GM19043 (cell line): Measurements from ENCODE around the gene PADI1.

Source experiments
- ATAC-seq: cut with Tn5 transposase; IDR thresholded peaks from one replicate; pipeline ENCODE4 v1.9.1; 2021; ENCODE audit warnings: low read depth; ENCODE audit not compliant: unreplicated experiment

PADI1 gene

GRCh38 chr1:17213782-17214148 lies 8.8 kb downstream of the PADI1 start:
- no peak for ATAC-seq

- ATAC-seq: no peak
These were observed 10.1 kb downstream of the PADI1 start for GRCh38 chr1:17214876-17215544.

GRCh38 chr1:17215545-17215890 lies 10.6 kb downstream of the PADI1 start:
- ATAC-seq: no peak

GRCh38 chr1:17216078-17216477 lies 11.2 kb downstream of the PADI1 start:
- no peak for ATAC-seq

GRCh38 chr1:17217607-17218006 lies 12.7 kb downstream of the PADI1 start:
- no peak for ATAC-seq

GRCh38 chr1:17218939-17219338 lies 14.0 kb downstream of the PADI1 start:
- no peak for ATAC-seq

- no peak for ATAC-seq
These were observed 15.4 kb downstream of the PADI1 start for GRCh38 chr1:17220287-17220686.

GRCh38 chr1:17222557-17222956 lies 17.6 kb downstream of the PADI1 start:
- no peak for ATAC-seq

GRCh38 chr1:17224434-17224833 lies 19.5 kb downstream of the PADI1 start:
- no peak for ATAC-seq

- no peak for ATAC-seq
These were observed 20.2 kb downstream of the PADI1 start for GRCh38 chr1:17225140-17225539.

- no peak for ATAC-seq
These were observed 22.5 kb downstream of the PADI1 start for GRCh38 chr1:17227358-17227915.

GRCh38 chr1:17228619-17229018 lies 23.7 kb downstream of the PADI1 start:
- no peak for ATAC-seq

- ATAC-seq: no peak
These were observed 24.5 kb downstream of the PADI1 start for GRCh38 chr1:17229379-17229778.

- no peak for ATAC-seq
These were observed 25.2 kb downstream of the PADI1 start for GRCh38 chr1:17230106-17230505.

GRCh38 chr1:17230671-17231310 lies 25.9 kb downstream of the PADI1 start:
- no peak for ATAC-seq

GRCh38 chr1:17232759-17233661 lies 28.1 kb downstream of the PADI1 start:
- no peak for ATAC-seq

GRCh38 chr1:17233675-17234320 lies 28.9 kb downstream of the PADI1 start:
- ATAC-seq: no peak

- no peak for ATAC-seq
These were observed 29.5 kb downstream of the PADI1 start for GRCh38 chr1:17234405-17234804.

GRCh38 chr1:17235135-17235885 lies 30.4 kb downstream of the PADI1 start:
- ATAC-seq: no peak
